HG03095 (cell line): ENCODE measurements around the gene ELFN2.

Experiments used
- ATAC-seq: cut with Tn5 transposase; IDR thresholded peaks from one replicate; pipeline ENCODE4 v1.9.1; 2021; ENCODE audit warnings: moderate library complexity; ENCODE audit not compliant: unreplicated experiment

Gene ELFN2

GRCh38 chr22:37358917-37359316 lies 68.4 kb downstream of the ELFN2 start:
- ATAC-seq: no peak

DNA sequence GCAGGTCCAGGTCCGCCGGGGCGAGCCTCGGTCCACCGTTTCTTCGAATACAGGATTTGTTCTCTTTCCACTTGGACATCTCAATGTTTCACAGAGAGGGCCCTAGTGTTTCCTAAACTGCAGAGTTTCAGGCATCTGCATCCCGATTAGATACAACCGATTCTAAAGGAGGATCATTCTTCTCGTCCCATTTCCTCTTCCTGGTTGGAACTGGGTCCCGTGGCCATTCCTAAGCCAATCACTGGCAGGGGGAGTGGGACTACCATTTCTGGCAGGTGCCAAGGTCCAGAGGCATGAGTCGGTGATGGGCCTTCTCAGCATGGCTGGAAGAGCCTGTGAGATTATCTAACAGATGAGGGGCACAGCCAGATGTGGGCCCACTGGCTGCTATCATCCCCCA lies 68.9 kb downstream of the ELFN2 start:
- no peak for ATAC-seq

DNA sequence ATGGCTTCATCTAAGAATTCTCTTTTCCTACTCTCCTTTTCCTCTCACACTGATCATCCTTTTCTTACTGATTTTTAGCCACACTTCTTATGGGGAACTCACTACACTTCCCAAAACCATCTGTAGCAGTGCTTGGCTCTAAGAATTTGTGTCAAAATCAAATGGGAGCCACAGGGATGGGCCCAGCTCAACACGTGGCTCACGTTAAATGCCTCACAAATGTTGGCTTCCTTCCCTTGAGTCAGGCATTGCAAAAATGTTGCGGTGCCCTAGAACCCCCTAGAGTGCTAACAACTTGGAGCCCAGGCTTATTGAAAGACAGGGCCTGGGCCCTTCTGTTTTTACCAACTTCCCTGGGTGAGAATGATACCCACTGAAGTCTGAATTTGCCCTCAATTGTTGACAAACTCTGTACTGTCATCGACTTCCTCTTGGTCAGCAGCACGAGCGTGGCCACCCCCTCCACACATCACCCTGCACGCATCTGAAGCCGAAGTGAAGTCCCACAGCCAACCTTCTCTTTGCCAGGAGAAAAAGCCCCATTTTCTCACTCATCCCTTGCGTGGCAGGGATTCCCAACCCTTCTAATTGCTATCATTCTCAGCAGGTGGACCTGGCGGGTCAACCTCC lies 69.7 kb downstream of the ELFN2 start:
- no peak for ATAC-seq

GRCh38 chr22:37356922-37357321 lies 70.4 kb downstream of the ELFN2 start:
- ATAC-seq: no peak

- ATAC-seq: no peak
These were observed 72.1 kb downstream of the ELFN2 start for GRCh38 chr22:37355174-37355573.

DNA sequence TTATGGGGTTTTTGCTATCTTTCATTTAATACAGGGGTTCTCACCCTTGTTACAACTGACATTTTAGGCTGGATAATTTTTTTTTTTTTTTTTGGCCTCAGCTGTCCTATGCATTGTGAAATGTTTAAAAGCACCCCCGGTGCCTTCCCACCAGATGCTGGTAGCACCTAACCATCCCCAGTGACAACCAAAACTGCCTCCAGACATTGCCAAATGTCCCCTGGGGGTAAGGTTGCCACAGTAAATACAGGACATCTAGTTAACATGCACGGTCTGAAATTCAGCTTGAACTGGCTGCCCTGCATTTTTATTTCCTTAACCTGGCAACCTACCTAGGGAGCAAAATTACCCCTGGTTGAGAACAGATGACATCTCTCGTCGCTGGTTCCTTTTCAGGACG lies 72.6 kb downstream of the ELFN2 start:
- ATAC-seq: no peak

DNA sequence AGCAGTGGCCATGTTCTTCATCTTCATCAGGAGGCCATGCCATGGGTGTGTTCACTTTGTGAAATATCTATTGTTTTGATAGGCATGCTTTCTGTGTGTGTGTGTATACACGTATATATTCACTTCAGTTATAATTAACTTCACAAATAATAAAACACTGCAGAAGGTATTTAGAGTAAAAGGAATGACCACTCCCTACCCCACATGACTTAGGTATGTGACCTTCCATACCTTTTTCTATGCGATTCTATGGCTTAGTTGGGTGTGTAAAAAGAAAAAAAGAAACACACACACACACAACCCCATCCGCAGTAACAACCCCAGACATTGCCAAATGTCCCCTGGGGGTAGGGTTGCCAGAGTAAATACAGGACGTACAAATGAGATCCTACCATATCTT lies 73.0 kb downstream of the ELFN2 start:
- no peak for ATAC-seq

- no peak for ATAC-seq
These were observed 73.4 kb downstream of the ELFN2 start for GRCh38 chr22:37353839-37354238.

GRCh38 chr22:37352481-37352880 lies 74.8 kb downstream of the ELFN2 start:
- no peak for ATAC-seq

GRCh38 chr22:37351232-37351631 lies 76.0 kb downstream of the ELFN2 start:
- ATAC-seq: no peak

DNA sequence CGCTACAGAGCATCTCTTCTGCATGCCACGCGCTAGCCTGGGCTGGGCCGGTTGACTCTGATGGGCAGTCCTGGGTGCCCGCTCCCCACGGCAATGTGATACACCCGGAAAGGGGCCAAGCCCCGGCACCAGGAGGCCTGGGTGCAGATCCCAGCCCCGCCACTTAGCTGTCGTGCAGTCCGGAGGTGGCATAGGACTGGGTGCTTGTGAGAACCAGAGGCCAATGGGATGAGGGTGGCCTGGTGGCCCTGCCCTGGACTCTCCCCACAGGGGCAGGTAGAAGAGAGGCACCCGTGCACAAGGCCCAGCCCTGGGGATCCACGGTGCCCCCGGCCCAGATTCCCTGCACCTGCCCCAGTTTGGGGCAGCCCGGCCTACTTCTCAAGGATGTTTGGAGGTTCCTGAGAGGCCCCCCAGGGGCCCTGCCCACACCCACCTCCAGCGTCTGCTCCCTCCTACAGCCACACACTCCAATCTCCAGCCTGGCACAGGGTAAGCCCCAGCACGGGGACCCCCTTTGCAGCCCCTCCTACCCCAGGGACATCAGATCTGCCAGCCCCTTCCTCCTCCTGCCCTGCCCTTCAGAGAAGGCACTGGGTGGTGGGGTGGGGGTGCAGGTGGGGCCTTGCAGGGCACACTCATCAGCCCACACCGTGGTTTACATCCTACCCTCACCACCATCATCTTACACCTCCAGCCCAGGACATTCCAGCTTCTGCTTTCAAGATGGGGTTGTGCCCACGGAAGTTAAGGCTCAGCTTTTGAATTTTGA lies 78.0 kb downstream of the ELFN2 start:
- ATAC-seq: no peak

DNA sequence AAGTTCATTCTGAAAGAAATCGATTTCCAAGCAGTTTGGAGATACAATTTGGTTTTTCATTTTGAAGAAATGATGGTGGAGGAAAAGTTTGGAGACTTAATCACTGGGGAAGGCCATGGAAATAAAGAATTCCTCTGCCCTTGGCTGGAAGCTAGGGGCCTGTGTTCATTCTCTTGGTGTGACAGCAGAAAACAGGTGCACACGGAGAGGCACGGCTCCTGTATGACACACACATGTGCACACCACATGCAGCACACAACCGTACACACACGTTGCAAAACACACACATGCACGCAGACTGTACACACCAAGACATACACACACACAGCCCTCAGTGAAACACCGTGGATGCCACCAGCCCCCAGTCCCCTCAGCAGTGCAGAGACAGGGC lies 80.8 kb downstream of the ELFN2 start:
- ATAC-seq: no peak

DNA sequence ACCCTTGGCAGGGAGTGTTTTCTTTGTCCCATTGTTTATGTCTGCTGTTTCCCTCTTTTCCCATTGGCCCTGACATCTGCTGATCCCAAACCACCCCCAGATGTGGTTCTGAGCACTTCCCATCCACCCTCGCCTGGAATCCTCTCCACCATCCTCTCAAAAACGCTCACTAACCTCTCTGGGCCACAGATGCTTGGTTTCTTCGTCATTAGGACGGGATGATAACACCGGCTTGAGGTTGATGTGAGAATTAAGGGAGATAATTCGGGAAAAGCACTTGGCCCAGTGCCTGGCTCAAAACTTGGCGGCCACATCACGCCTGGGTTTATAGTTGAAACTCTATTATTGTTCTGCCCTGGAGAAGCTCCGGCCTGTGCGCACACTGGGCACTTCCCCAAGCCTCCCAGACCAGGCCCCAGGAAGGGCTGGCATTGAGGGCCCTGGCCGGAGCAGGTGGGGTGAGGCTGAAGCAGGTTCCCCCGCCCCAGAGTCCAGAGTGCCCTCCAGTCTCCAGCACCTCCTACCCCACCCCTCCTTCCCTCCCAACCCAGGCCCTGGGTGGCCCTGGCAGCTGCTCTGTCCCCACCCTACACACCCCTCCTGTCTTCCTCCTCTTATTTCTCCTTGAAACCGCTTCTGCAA lies 81.3 kb downstream of the ELFN2 start:
- no peak for ATAC-seq

- ATAC-seq: no peak
These were observed 82.4 kb downstream of the ELFN2 start for GRCh38 chr22:37344735-37345449.

DNA sequence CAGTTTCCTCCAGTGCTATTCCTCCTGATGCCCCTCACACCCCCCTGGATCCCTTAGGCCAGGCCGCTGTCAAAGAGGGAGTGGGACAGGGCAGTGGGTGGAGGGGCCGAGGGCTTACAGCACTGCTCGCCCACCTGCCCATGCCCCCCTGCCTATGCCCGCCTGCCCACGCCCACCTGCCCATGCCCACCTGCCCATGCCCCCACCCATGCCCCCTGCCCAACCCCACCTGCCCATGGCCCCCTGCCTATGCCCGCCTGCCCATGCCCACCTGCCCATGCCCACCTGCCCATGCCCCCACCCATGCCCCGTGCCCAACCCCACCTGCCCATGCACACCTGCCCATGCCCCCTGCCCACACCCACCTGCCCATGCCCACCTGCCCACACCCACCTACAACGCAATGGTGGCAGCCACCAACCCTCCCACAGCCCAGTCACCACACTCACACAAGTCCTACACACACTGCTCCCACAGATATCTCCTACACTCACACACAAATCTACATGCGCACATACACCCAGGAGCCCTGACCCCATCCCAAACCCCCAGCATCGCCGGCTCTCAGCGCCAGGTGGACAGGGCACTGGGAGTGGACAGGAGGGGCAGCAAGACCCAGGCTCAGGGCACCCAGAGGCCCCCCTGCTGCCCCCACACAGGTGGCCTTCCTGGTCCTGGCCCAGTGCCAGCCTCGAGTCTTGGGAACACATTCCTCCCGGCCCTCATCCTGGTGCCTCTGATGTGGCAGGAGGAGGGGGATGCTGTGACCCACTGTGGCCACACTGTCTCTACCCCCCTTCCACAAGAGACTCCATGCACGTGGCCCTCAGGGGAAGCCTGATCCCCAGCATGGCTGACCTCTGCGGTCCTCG lies 83.2 kb downstream of the ELFN2 start:
- ATAC-seq: no peak

DNA sequence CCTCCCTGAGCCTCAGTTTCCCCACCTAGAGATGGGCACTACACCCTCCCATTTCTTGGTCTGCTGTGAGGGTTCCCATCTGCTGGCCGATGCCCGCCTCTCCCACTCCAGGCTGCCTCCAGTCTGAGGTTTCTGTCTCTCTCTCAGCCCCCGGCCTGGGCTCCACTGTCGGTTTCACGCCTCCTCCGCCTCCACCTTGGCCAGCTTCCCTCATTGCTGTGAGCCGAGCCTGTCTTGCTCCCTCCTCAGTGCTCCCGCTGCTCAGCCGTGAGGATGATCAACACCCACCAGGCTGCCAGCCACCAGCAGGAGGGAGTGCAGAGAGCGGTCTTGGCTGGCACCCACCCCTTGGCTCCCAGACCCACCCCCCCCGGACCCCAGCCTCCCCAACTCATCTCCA lies 83.9 kb downstream of the ELFN2 start:
- ATAC-seq: no peak

DNA sequence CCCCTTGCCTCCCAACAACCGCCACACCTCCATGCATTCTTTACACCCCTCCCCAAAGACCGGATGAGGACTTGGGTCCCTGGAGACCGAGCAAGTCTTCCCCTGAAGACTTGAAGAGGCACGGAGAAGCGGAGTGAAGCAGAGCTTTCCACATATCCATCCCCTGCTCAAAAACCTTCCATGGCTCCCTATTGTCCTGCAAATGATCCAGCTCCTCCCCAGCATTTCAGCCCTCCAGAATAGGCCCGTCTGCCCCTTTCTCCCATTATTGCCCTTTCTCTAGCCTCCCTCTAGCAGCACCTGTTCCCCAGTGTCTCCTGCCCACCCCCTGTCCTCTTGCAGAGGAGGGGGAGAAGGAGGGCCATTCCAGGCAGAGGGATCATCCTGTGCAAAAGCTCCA lies 85.2 kb downstream of the ELFN2 start:
- no peak for ATAC-seq

DNA sequence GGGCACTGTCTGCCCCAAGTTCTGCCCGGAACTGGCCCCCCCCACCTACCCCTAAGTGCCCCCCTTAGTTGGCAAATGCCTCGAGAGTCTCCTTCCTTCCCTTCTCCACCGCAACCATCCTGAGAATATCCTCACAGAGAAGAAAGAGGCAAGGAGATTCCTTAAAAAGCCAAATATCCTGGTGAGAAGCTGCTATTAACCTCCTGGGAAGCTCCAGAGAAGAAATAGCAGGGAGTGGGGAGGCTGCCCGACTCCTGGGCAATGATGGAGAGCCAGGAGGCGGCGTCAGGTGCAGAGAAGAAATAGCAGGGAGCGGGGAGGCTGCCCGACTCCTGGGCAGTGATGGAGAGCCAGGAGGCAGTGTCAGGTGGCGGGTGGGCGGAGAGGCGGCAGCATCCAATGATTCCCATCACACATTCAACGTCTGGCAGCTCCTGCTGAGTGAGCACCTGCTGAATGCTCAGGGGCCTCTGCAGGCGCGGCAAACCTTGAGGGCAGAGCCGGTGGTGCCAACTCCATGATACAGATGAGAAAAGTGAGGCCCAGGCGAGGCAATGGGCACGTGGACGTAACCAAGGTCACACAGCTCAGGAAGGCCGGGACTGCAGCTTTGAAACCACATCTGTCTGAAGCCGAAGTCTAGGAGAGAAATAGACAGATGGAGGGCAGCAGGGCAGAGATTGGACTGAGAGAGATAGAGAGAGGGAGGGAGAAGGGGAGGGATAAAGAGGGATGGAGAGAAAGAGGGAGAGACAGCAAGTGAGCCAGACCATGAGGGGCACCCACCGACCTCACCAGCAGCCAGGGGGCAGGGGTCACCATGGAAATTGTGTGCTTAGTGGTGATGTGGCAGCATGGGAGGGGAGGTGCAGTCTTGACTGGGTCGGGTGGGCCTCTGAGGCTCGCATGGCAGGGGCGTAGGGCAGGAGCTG lies 86.7 kb downstream of the ELFN2 start:
- ATAC-seq: no peak

GRCh38 chr22:37338539-37339246 lies 88.6 kb downstream of the ELFN2 start:
- no peak for ATAC-seq
